ENCODE results near the gene MAML3.

Gene MAML3

DNA sequence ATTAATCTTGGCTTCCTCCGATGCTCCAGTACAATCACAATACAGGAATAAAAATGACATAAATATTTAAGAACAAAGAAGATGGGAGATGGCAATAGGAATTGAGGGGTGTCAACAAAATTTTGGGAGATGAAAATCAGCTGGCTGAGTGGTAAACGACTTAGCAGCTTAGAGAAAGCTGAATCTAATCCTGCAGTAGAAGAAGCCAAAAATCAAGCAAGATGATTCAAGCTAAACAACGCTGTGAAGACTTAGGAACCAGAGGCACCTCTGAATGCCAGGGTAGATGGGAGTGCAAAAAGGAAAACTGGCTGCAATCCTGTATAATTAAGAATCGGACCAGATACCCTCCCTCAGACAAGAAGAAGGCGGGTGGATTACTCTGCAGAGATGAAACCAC, 273.1 kb downstream of the MAML3 start:
- in situ Hi-C loops (cut with MboI; ENCODE audit: low sequenced_read_pairs), result no loop called here

DNA sequence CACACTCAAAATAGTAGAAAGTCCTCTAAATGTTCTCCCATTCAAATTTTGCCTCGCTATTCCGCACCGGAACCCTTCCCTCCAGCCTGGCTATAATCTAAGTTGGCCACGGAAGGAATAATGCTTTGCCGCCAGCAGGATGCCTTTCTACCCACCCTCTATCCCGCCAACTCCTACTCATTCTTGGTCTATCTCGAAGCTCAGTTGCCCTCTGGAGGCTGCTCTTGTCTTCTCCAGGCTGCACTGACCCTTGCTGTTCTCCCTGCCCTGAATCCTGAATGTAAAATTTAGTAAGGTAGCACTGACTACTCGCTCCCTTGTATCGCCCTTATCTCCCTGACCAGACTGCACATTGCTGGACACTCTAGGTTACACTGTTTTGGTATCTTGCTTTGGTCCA, 275.9 kb downstream of the MAML3 start:
- in situ Hi-C loops (cut with MboI; ENCODE audit: low sequenced_read_pairs), result no loop called here

DNA sequence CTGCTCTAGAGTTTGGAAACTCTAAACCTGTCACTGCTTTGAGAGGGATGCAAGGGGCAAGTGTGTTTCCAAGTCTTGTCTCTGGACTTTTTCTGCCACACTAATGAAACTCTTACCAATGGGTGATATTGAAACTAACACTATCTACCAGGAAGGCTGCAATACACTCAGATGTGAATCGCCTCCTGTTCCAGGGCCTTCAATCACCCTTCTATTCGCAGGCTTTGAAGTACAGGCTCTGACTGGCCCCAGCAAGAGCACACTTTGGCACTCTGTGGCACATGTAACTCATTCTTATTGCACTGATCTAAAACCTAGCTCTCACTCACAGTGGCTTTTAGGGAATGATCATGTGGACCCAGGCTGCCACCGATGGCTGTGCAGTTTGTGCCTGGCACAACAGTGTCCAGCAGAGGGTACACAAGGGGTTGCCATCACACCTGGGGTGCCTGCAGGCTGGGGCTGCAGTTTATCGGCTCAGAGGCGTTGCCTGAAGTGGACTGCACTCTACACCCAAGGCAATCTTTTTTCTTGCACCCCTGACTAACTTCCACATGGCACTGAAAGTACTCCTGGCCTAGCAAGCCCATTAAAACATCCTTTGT, 277.5 kb downstream of the MAML3 start:
- in situ Hi-C loops (cut with MboI; ENCODE audit: low sequenced_read_pairs), result no loop called here

DNA sequence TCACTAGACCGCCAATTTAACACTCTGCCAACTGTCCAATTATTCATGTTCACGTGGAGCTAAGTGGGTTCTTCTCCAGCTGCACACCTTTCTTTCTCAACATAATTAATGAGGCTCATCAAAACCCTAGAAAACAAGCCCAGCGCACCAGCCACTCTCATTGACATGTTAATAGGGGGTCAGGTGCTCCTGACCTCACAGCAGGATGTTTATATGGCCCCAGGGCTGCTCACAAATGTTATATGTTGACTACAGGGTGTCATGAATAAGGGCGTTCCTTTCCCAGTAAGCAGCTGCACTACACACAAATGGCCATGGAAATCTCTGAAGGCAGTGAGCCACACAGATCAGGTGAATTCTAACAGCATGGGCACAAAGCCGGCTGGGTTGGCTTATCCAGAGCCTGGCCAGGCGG, 278.6 kb downstream of the MAML3 start:
- in situ Hi-C loops (cut with MboI; ENCODE audit: low sequenced_read_pairs), result no loop called here

DNA sequence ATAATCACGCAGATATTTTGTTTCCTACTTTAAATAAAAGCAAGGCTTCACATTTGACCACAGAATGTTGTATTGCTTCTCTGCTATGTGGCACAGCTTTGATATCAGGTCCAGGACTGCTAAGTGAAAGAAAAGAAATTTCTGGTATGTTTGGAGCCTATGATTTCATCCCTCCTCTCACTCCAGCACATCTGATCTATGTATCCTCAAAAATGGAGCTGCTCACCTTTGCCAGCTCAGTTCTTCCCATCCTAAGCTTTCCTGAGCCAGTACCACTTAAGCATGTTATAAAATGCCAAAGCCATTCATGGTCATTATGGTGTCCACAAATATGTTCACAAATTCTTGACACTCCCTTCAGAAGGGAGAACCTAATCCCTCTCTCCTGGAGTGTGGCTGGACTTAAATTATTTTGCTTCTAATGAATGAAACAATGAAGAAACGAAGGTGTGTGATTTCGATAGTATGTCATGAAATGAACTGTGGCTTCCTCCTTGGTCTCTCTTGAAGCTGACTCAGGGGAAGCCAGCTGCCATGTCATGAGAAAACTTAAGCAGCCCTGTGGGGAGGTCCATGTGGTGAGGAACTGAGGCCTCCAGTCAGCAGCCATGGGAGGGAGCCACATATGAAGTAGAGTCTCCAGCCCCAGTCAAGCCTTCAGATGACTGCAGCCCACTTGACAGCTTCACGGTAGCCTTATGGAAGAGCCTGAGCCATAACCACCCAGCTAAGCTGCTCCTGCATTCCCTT, 280.7 kb downstream of the MAML3 start:
- in situ Hi-C loops (cut with MboI; ENCODE audit: low sequenced_read_pairs), result no loop called here

DNA sequence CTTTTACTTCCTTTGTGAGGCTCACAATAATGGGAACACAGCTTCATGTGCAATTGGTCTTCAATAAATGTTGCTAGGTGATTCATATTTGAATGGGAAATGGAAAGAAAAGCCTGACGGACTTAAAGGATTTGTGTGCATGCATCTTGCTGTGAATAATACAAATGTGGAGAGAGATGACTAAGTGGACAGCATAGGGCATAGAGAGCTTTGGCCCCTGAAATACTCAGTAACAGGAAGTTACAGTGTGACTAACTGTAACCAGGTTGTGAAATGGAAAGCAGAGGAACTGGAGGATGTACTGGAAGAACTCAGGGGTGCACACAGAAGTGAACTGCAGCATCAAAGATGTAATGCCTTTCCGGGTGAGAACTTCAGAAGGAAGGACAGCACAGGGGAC, 281.7 kb downstream of the MAML3 start:
- in situ Hi-C loops (cut with MboI; ENCODE audit: low sequenced_read_pairs), result no loop called here

DNA sequence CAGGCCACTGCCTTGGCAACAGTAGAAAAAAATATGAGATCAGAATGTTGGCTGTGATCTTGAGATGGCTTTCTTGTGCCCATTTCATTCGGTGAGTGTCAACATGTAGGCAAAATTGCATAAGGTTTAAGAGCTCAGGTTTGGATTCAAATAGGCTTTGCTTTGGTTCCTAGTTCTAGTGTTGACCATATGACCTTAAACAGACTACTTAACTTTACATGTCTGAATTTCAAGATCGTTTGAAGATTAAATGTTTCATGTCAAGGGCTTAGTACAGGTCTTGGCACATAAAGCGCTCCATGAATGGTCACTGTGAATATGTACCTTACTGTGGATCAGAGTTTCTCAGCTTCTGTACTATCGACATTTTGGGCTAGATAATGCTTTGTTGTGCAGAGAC, 284.2 kb downstream of the MAML3 start:
- in situ Hi-C loops (cut with MboI; ENCODE audit: low sequenced_read_pairs), result no loop called here

DNA sequence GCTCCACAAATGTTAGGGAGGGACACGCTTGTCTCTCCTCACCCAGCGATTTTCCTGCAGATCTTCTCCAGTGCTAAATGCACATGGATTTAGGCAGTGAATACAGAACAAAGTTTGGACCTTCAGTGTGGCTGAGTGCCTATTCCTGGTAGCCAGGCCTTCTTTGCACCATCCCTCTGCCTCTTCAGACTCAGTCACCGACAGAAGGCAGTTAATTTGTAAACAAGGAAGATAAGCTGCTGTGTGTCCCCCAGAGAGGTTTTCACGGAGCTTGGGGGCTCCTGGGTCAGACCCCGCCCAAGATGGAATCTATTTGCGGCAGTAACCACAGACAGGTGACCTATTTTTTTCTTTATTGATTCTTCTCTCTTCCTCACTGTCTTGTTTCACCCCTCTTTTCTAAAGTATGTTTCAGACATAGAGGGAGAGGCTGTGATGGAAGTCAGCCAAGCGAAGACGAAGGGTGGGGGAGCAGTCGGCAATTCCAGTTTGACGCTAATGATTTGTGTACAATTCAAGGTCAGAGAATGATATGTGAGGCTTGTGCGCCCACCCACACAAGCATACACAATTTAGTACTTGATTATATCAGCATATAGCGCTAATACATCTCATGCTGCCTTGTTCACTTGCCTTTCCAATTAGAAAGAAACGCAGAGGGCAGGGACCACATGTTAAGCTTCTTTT, 287.6 kb downstream of the MAML3 start:
- in situ Hi-C loops (cut with MboI; ENCODE audit: low sequenced_read_pairs), result no loop called here

DNA sequence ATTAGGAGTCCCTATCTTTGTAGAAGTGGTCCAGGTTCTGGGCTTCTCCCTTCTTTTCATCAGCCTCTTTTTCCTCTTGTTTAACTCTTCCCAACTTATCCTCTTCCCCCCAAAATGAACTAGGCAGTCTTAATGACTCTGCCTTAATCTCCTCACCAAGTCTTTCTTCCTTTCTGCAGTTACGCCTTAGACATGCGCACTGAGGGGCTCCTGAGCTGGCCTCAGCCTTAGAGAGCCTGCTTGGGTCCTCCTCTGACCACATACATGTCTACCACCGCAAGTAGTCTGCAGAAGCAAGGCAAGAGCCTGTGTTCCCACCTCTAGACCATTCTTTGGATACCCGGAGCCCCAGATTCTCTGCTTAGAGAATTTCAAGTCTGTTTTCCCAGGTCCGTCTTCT, 288.4 kb downstream of the MAML3 start:
- in situ Hi-C loops (cut with MboI; ENCODE audit: low sequenced_read_pairs), result no loop called here

DNA sequence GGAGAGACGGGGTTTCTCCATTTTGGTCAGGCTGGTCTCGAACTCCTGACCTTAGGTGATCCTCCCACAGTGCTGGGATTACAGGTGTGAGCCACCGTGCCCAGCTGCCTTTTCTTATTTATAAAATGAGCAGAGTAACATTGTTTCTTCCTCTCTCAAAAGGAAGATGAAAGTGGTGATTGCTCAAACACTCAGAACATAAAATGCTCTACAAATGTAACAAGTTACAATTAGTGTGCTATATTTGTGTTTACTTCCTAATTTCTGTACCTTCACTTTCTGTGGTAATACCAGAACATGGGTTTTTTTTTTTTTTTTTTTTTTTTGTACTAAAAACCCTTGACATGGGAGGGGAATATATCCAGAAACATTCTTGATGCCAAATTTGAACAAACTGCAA, 290.5 kb downstream of the MAML3 start:
- in situ Hi-C loops (cut with MboI; ENCODE audit: low sequenced_read_pairs), result no loop called here

DNA sequence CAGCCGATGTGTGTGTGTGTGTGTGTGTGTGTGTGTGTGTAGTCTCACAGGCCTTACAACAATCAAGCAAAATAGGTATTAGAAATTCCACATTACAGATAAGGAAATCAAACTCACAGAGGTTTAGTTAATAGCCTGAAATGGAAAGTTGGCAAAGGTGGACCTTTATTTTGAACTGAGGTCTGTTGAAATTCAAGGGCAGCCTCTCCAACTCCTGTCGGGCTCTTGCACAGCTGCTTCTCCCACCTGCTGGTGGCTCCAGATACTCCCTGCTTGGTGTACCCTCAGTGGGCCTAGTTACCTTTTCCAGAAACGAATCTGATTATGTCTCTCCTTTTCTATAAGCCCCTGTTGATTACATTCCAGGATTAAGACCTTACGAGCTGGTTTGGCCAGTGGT, 292.5 kb downstream of the MAML3 start:
- in situ Hi-C loops (cut with MboI; ENCODE audit: low sequenced_read_pairs), result no loop called here

DNA sequence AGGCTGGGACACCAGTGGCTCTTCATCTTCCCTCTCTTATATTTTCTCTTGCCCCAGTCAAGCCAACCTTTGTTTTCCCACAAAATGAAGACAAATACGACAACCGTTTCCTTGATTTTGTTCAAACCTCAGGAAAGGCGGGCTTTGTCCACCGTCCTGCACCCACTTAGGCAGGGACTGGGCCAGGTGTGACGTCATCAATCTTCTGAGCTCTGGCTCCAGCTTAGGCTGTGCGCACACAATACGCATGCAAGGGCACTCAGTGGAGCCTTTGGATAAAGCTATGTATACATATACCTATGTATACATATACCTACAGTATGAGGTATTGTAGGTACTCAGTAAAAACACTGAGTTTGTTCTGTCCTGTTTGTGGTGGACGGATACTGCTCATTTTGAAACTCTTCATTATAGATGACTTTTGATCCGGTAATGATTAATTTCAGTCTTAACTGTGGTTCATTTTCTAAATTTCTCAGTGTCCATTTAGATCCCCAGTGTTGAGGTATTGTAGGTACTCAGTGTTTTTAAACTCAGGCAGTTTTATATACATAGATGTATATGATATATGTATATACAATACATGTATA, 293.5 kb downstream of the MAML3 start:
- in situ Hi-C loops (cut with MboI; ENCODE audit: low sequenced_read_pairs), result no loop called here

DNA sequence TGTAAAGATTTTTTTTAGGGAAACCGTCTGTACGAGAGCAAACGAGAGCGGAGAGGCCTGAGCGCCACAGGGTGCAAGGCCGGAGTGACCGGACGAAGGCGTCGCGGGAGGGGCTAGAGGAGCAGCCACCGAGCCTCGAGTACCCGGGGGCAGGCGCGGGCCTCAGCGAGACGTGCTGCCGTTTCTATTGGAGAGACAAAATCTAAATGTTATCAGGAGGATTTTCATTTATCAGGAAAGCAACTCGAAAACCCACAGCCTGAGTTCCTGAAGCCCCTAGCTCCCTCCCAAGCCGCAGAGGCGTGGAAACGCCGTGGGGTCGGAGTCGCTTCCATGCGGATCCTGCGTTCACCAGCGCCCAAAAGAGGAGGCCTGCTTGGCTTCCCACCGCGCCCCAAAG, 294.1 kb downstream of the MAML3 start:
- in situ Hi-C loops (cut with MboI; ENCODE audit: low sequenced_read_pairs), result no loop called here

DNA sequence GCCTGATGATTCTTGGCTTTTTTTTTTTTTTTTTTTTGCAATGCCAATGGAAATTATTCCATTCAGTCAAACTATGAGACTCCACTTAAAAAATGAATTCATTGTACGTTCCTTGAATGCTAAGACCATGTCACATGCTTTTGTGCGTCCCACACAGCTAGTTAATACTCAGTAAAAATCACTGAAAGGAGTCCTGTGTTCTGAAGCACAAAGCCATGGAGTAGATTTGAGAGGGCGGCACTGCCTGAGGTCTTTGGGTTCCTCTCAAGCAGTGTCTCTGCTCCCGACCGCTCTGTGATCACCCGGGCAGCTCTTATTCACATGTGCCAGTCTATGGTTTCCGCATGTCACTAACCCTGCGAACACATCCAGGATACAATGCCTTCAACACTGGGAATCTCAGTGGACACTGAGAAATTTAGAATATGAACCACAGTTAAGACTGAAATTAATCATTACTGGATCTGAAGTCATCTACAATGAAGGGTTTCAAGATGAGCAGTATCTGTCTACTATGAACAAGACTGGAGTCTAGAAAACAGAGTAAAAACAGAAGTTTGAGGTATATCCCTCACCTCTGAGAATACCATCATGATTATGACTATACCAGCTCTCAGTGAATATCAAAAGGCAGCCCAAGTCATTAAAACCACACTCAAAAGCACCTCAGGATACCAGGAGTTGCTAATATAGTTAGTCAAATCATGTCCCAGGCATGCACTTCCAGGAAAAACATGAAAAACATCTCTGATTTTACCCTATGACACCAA, 295.4 kb downstream of the MAML3 start:
- in situ Hi-C loops (cut with MboI; ENCODE audit: low sequenced_read_pairs), result no loop called here

DNA sequence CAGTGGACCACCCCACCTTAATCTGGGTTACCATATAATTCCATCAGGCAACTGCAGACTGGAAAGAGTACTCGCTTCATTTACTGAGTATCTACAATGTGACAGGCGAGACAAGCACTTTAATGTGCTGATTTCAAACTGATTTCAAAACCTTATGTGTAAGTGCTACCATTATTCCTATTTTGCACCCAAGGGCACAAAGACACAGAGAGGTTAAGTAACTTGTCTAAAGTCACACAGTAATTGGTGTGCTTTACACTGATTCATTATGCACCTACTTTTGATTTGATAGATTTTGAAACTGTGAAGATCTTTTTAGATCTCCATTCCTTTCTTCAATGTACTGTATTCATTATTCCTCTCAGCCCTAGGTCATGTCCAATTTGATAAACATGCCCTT, 296.0 kb downstream of the MAML3 start:
- in situ Hi-C loops (cut with MboI; ENCODE audit: low sequenced_read_pairs), result no loop called here

DNA sequence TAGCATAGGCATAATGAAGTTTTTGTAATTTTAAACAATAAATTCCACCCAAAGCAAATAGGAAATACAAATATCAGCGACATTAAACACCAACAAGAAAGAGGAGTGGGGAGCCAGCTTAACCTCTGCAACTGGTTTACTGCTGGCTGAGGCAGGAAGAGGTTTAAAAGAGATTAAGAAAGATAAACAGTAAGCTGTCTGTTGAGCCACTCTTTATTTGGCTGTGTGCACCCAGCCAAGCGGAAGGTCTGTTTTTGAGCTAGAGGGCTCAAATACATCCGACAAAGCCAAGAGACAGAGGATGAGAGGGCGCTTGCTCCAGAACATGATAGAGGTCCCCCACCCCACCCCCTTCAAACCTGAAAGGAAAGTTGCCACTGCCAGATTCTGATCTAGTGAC, 297.0 kb downstream of the MAML3 start:
- in situ Hi-C loops (cut with MboI; ENCODE audit: low sequenced_read_pairs), result no loop called here

DNA sequence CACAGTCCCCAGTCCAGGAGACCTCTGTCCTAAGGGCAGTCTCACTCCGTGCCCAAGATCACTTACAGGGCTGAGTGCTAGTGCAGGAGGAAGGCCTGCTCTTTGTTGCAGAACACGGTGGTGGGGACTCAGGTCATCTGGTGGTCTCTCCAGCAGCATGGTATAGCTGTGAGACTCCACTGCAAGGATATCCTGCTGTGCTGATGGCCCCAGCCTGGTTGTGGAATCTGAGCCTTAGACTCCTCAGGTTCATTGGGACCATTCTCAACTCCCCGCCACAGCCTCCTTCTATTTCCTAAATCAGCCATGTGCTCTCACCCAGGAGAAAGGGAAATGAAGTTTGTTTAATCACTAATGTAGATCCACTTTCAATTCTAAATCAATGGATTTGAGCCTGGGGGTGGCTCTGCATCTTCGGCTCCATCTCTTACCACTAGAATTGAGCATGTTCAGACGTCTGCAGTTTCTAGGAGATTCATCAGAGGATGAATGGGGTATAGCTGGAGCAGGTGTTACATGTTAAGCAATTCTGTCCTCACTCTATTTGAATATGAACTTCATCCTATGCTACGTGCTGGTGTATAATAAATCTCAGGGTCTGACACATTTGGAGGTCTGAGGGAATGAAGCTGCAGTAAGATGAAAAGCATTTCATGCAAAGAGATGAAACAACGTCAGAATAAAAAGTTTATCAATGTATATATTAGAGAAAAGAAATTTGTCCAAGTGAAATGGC, 299.1 kb downstream of the MAML3 start:
- in situ Hi-C loops (cut with MboI; ENCODE audit: low sequenced_read_pairs), result no loop called here

DNA sequence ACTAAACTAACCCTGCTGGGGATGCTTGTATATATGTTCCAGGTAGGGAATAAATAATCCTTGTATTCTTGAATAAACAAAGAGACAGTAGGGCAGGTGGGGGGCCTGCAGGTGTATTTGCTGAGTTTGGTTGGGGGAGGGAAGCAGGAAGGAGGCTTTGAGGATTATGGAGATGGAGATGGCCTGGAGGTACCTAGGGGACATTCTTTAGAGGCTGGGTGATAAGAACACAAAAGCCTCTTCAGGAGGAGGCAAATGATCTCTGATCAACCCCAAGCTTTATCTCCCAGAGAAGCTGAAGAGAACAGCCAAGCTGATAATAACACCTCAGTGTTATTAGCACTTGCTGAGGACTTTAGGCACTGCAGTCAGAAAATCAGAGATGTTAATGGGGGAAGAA, 300.7 kb downstream of the MAML3 start:
- in situ Hi-C loops (cut with MboI; ENCODE audit: low sequenced_read_pairs), result no loop called here

DNA sequence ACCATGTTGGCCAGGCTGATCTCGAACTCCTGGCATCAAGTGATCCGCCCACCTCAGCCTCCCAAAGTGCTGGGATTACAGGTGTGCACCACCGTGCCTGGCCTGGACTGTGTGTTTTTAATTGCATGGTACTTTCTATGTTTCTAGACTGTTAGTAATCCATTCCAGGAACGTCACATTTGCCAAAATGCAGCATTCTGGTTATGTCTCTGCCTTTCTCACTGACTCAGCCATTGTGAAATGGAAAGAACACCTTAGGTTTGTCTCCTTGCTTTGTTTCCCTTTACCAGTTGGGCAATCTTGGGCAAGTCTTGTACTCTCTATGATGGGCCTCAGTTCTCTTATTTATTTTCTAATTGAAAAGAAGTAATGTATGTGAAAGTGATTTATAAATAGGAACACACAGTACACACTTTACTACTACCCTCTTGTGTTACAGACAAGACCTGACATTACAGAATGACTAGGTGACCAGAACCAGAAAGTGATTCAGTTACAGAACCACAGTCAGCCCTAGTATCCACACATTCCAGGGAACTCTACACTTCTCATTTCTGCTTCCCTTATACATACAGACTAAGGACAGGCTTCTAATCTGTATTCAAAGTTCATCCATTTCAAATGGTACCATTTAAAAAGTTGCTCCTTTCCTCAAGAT, 301.2 kb downstream of the MAML3 start:
- in situ Hi-C loops (cut with MboI; ENCODE audit: low sequenced_read_pairs), result no loop called here

DNA sequence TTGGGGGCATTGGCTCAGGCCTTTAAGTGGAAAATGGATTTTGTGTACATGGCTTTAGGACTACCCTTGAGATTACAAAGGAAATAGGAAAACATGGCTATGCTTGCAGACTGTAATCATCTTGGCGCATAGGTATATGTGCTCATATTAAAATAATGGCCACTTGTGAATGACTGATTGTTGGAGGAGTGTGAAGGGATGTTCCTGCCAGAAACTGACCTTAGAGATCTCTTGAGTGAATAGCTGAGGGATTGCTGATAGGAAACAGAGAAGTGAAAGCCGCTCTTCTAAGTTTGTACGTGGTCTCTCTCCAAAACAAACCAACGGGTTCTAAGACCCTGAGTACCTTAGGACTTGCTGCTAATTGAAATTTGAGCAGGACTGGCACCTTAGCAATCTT, 302.3 kb downstream of the MAML3 start:
- in situ Hi-C loops (cut with MboI; ENCODE audit: low sequenced_read_pairs), result no loop called here
